ENCODE results near the gene FARSB.

GRCh38 chr2:222538535-222538934 is 117.4 kb downstream of the FARSB start:
- TF ChIP-seq POLR2AphosphoS5 (IDR thresholded peaks at IDR 0.05; ENCODE audit: low read depth, low read length): no peak
- TF ChIP-seq POLR2A (IDR thresholded peaks at IDR 0.05; ENCODE audit: low read depth, low read length): no peak
- no peak for TF ChIP-seq TAF1 (IDR thresholded peaks at IDR 0.05; ENCODE audit: borderline replicate concordance, low read depth, low read length)
